ENCODE measurements around the gene MIB1.
"Not testable (repeated sequence)": the region's sequence is repeated elsewhere in the genome, so short reads cannot be mapped to it uniquely, and the experiment has no call there.

MIB1 gene

GRCh38 chr18:21743166-21743832 lies 2.7 kb downstream of the MIB1 start:
- no peak for DNase-seq (ENCODE audit: low spot score)

DNA sequence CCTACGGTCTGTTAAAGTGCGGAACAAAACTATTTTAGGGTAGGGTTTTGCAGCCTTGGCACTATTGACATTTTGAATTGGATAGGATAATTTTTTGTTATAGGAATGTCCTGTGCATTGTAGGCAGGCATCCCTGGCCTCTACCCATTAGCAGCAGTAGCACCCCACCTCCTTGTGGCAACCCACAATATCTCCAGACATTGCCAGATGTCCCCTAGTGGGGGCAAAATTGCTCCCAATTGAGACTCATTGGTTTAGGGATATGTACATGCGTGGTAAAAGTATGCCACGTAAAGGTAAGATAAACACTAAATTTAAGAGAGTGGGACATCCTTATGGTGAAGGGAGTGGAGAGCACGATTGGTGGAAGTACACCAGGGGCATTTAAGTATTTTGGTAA lies 4.6 kb downstream of the MIB1 start:
- no peak for DNase-seq (ENCODE audit: low spot score)

- no peak for DNase-seq (ENCODE audit: low spot score)
Measured at GRCh38 chr18:21747268-21747667, 6.7 kb downstream of the MIB1 start.

DNA sequence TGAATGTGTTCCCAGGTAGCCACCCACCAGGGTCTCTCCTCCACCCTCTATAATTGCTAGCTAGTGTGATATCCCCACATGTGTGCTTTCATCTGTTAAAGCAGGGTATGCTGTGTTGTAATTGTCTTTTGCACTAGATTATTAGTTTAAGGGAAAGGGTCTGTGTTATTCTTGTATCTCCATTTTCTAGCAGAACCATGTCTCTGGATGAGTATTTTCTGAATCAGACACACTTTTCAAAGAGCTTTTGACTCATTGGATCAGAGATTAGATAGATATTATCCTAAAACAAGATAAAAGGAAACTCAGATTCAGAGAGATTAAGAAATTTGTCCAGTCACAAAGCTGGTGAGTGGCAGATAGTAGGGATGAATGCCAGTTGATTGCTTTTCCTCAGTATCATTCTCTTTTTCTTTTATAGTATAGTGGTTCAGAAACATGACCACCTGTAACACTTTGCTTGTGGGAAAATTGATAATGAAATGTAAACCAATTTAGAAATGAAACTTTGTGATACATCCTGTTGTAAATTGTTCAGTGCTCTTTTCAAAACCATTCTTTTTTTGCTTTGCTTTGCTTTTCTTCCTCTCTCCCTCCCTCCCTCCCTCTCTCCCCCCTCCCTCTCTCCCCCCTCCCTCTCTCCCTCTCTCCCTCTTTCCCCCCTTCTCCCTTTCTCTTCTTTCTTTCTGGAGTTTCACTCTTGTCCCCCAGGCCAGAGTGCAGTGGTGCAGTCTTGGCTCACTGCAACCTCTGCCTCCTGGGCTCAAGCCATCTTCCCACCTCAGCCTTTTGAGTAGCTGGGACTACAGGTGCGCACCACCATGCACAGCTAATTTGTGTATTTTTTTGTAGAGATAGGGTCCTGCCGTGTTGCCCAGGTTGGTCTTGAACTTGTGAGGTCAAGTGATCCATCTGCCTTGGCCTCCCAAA lies 7.4 kb downstream of the MIB1 start:
- no peak for DNase-seq (ENCODE audit: low spot score)

- no peak for DNase-seq (ENCODE audit: low spot score)
Measured at GRCh38 chr18:21757833-21758232, 17.2 kb downstream of the MIB1 start.

GRCh38 chr18:21759836-21760235 lies 19.2 kb downstream of the MIB1 start:
- DNase-seq (ENCODE audit: low spot score) = no peak

DNA sequence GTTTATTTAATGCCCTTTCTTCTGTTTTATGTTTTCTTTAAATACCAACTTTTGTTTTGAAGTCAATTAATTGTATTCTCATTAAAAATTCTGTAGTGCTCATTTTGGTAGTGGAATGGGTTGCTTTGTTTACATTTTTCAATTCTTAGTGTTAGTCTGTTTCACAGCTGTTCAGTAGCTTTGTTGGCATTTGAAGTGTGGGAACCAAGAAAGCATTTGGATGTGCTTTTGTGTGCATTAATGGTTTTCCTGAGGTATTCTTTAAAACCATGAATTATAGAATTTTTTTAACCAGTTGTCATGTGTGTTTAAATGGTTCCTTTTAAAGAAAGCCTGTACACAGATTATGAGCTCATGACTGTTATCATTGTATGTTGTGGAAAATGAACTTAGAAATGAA lies 19.7 kb downstream of the MIB1 start:
- no peak for DNase-seq (ENCODE audit: low spot score)

DNA sequence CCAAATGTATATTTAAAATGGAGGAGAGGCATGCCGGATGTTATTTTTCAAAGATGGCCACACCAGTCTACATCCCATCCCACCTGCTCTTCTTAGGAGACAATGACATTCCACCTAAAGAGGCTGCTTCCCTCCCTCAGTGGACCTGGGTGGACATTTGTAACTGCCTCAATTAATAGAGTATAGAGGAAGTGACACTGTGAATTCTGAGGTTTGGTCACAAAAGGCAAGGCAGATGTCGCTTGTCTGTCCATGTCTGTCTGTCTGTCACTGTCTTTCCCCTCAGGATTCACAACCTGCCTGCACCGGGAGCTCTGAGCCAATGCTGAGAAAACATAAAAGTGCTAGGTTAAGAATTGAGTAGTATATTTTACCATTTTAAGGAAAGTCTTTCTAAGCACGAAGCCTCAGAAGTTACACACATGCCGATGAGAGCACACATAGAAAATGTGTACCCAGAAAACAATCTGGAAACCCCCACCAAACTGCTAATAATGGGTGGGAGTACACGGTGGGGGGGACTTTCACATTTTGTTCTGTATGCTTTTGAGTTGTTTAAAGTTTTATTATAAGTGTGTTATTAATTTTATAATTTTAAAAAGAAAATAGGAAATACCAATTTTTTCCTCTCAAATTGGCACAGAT lies 21.0 kb downstream of the MIB1 start:
- DNase-seq (ENCODE audit: low spot score) = no peak

DNA sequence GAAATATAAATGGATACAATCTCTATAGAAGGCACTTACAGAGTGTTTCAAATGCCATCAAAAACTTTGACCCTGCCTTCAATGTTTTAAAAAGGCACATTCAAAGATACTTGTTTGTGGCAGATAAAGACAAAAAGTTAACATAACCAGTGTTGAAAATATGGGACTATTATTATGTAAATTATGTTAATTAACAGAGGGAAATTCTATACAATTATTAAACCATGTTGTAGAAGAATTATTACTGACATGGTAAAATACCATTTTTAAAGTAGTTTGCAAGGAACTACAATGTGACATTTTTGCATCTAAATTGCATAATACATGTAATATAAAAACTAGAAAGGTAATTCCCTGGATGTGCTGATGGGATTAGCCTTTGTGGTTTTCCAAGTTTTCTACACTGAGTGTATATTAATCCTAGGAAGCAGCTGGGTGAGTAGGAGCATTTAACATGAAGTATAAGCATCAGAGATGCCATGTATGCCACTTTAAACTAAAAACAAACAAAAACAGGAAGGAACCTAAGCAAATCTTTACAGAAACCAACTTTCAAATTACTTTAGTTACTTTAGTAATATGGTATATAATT lies 21.7 kb downstream of the MIB1 start:
- no peak for DNase-seq (ENCODE audit: low spot score)

DNA sequence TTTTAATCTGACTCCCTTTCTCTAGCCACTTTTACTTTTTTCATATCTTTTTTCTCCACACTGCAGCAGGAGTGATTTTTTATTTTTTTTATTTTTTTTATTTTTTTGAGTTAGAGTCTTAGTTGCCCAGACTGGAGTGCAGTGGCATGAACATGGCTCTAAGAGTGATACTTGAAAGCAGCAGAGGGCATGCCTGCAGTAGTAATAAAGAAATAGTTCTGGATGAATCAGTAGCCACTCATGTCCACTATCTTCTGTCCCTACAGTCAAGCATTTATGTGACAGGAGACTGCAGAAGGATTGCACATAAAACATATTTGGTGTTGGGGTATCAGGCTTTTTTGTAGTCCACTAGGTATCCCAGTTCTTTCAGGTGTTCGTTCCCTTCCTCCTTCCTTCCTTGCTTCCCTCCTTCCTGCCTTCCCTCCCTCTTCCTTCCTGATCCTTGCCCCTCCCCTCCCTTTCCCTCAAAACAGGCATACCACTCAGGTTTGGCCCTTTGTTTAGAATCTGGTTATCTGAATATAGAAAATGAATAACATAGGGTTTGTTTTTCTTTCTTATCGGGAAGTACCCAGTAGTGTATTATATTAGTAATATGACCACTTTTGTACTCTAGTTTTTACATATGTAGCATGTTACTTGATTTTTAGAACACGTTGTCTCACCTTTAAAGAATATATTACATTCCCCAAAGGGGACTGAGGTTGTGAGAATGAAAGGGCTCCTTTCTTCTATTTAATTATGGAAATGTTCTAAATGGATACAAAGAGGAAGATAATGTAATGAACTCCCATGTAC lies 23.5 kb downstream of the MIB1 start:
- DNase-seq (ENCODE audit: low spot score) = no peak

DNA sequence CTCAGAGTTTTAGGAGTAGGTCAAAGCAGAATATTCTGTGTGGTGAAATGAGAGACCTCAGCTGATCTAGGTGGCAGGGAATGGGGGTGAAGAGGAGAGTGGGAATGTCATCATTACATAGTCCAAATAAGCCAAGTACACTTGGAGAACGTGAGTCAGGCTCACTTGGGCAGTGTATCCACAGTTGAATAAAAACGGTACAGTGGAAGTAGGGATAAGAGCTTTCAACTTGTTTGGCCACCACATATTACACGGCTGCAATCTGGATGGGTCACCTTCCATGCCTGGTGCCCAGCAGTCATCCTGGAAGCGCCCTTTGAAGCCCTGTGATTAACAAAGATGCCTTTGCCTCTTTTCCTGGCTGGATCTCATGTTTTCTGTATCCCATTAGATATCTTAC lies 28.6 kb downstream of the MIB1 start:
- no peak for DNase-seq (ENCODE audit: low spot score)

GRCh38 chr18:21774722-21775121 lies 34.1 kb downstream of the MIB1 start:
- no peak for DNase-seq (ENCODE audit: low spot score)

DNA sequence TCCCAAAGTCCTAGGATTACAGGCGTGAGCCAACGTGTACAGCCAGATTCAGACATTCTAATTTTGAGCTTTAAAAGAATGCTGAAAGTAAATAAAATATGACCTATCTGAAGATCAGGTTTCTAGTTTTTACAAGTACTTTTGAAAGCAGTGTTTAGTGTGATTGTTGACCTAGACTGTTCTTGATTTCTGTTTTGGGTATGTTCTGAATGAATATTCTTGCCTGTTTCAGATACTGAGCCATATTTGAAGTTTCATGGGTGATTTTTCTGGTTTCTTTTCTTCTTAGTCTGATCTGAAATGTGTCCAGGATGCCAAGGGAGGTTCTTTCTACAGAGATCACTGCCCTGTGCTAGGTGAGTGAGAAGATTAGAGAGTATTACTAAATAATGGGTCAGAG lies 37.2 kb downstream of the MIB1 start:
- DNase-seq (ENCODE audit: low spot score) = no peak

- no peak for DNase-seq (ENCODE audit: low spot score)
Measured at GRCh38 chr18:21786526-21786925, 45.9 kb downstream of the MIB1 start.

DNA sequence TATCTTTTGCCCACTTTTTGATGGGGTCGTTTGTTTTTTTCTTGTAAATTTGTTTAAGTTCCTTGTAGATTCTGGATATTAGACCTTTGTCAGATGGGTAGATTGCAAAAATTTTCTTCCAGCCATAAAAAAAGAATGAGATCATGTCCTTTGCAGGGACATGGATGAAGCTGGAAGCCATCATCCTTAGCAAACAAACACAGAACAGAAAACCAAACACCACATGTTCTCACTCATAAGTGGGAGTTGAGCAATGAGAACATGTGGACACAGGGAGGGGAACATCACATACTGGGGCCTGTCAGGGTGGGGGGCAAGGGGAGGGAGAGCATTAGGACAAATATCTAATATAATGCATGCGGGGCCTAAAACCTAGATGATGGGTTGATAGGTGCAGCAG lies 55.5 kb downstream of the MIB1 start:
- DNase-seq (ENCODE audit: low spot score) = not testable (repeated sequence)

GRCh38 chr18:21798126-21798525 lies 57.5 kb downstream of the MIB1 start:
- DNase-seq (ENCODE audit: low spot score) = no peak

DNA sequence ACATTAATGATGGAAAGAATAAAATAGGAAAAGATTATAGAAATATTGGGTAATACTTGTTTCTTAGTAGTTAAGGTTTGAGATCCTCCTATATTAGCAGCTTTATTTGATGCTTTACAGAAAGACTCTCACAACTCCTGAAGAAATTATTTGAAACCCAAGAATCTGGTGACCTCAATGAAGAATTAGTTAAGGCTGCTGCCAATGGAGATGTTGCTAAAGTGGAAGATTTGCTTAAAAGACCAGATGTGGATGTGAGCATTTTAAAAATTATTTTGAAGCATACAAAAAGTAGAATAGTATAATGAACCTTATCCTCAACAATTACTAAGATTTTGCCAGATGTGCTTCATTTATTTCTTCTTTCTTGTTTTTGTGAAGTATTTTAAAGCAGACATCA lies 59.1 kb downstream of the MIB1 start:
- no peak for DNase-seq (ENCODE audit: low spot score)

DNA sequence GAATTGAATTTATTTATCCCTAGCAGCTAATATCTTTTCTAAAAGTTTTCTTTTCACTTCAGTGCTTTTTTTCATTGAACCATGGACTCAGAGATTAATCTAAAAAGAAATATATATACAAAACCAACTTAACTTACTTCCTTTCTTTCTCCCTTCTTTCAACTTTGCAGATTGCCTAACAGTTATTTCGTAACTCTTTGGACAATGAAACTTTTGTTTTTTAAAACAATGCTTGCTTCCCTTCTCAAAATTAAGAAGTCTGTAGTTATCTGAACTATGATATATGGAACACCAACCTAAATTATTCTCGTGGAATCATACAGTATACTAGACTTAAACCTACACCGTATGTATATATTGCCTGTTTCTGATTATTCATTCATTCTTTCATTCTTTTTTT lies 62.9 kb downstream of the MIB1 start:
- DNase-seq (ENCODE audit: low spot score) = no peak

- no peak for DNase-seq (ENCODE audit: low spot score)
Measured at GRCh38 chr18:21805771-21806366, 65.3 kb downstream of the MIB1 start.

GRCh38 chr18:21808185-21808584 lies 67.6 kb downstream of the MIB1 start:
- DNase-seq (ENCODE audit: low spot score) = no peak

GRCh38 chr18:21809725-21810124 lies 69.1 kb downstream of the MIB1 start:
- no peak for DNase-seq (ENCODE audit: low spot score)
